HG03439 (cell line): ENCODE data around the gene PRKCZ.

Source experiments
- ATAC-seq: cut with Tn5 transposase; IDR thresholded peaks from one replicate; pipeline ENCODE4 v1.9.1; 2021; ENCODE audit warnings: mild to moderate bottlenecking, moderate library complexity; ENCODE audit not compliant: unreplicated experiment

The PRKCZ gene

DNA sequence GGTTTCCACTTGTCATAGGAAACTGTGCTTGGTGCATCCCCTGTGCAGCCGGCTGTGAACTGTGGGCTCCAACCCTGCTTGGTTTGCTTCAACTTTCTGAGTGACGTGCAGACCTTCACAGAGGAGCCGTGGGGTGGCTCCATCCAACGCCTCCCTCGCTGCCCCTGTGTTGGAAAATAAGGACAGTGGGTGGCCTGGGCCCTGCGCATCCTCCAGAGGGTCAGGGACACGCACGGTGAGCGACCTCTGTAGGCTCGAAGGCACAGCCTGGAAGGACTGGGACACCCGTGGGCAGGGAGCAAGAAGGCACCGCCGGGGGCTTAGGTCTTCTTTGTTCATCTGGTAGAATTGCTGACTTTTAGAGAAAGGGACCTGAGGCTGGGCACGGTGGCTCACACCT, 150.9 kb downstream of the PRKCZ start:
- no peak for ATAC-seq

DNA sequence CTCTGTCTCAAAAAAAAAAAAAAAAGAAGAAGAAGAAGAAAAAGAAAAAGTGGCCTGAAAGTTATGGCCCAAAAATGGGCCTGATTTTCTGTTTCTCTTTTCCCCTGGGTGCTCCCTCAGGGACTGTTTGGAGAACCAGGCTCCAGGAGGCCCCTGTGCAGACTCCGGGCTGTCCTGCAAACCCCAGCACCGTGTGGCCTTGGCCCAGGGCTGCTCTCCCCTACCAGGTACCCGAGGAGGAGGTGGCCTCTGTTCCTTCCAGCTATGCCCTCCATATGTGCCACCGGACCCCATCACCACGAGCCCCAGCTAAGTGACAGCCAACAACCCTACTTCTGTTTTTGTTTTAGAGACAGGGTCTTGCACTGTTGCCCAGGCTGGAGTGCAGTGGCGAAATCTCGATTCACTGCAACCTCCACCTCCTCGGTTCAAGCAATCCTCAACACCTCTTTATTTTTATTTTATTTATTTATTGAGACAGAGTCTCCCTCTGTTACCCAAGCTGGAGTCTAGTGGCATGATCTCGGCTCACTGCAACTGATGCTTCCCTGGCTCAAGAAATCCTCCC, 151.9 kb downstream of the PRKCZ start:
- no peak for ATAC-seq

DNA sequence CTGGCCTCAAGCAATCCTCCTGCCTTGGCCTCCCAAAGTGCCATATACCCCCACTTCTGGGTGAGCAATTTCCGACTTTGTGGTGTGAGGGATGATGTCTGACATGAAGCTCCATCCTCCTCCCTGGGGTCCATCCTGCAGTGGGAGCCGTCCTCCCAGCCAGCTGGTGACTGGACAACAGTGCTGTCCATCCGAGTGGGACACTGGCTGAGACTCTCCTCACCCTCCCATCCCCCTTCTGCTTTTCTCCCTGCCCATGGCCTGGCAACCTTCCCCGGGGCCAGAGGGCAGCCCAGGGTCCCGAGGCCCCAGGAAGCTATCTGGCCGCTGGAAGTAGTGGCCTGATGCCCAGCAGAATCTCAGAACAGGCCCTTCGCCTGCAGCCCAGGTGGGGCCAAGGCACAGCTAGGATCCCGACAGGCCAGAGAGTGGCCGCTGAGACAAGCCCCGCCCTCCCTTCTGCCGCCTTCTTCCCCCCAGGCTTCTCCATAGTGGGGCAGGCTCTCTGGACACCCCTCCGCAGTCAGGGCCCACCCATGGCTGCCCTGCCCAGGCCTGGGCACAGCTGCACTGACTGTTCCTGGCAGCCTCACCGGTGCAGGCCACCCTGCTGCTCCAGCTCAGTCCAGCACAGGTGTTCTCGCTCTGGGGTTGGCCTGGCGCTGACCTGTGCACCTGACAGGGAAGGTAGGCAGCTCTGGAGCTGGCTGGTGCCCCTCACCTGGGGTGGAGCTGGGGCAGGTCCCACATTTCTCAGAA, 152.8 kb downstream of the PRKCZ start:
- ATAC-seq: no peak

DNA sequence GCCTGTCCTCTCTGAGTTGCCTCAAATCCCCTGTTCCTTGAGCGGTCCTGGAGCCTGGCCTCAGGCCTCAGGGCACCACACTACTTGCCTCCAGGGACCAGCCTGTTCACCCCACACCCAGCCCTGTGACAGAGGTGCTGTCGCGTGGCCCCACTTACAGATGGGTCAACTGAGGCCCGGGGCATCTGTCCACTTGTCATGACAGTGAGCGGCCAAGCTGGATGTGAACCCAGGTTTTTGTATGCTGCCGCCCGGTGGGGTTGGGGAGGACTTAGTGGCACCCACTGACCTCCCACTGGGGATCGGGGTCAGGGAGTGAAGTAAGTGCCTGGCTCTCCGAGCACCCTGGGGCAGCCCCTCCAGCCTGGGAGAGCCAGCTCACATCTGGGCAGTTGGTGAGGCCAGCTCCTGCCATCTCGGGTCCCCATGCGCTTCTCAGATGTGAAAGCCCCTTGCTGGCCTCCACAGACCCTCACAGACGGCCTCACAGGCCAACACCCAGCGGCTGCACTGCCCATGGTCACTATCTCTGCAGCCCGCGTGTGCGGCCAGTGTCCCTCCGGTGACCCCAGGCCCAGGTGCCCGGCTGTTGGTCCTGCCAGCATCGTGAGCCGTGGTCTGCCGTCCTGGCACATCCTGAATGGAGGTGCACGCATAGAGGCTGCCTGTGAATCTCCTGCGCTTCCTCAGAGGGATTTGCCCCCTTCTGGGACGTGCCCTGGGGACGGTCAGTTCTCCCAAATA, 153.6 kb downstream of the PRKCZ start:
- no peak for ATAC-seq

DNA sequence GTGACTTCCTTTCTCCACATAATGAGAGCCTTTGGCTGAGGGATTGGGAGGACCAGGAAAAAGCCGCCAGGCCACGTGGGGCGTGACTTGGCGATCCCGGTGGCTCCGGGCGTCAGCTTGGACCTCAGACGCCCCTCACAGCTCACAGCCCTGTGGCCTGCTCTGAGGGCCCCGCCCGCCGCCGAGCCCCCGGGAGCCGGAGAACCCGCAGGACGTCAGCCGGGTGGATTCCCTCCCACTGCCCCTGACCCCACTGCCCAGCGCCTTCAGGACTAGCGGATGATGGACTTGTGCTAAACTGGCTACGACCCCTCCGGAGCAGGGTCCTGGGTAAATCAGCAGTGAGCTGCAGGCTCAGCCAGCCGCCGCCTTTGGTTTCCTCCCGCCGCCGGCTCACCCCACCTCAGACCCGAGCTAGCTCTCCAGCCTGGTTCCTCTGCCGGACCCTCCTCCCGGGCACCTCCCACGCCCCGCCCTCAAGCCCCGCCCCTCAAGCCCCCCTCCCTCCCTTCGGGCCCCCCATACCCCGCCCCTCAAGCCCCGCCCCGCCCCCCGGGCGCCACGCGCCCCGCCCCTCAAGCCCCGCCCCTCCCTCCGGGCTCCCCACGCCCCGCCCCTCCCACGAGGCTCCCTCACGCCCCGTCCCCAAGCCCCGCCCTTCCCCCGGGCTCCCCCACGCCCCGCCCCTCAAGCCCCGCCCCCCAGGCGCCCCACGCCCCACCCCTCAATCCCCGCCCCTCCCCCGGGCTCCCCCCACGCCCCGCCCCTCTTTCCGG, 154.4 kb downstream of the PRKCZ start:
- ATAC-seq: no peak

DNA sequence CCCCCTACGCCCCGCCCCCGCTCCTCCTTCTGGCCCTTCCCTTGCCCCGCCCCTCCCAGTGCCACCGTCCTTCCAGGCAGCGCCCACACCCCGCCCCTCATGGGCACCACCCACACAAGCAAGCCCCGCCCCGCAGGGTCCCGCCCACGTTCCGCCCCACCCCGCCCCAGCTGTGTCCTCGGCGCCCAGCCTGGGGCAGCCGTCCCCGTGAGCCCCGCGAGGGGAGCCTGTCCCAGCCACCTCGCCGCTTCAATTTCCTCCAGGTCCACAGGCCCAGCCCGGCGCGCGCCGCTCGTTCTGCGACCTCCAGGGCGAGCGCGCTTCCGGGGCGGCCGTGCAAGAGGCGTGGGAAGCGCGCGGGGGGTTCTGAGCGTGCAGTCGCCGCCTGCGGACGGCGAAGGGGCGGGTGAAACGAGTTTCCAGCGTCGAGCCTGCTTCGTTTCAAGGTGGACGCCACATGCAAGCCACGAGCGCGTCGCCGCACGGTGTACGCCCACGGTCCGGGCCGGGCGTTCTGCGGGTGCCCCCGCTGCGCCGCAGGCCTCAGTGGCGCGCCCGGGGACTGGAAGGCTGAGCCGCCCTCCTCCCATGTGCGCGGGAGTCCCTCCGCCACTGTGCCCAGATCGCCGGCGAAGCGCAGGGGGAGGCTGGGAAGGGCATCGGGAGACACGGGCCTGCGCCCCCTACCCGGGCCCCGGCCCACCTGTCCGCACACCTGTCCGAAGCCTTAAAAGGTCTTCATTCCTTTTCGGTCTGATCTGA, 155.2 kb downstream of the PRKCZ start:
- peak; percentile 61 for ATAC-seq

DNA sequence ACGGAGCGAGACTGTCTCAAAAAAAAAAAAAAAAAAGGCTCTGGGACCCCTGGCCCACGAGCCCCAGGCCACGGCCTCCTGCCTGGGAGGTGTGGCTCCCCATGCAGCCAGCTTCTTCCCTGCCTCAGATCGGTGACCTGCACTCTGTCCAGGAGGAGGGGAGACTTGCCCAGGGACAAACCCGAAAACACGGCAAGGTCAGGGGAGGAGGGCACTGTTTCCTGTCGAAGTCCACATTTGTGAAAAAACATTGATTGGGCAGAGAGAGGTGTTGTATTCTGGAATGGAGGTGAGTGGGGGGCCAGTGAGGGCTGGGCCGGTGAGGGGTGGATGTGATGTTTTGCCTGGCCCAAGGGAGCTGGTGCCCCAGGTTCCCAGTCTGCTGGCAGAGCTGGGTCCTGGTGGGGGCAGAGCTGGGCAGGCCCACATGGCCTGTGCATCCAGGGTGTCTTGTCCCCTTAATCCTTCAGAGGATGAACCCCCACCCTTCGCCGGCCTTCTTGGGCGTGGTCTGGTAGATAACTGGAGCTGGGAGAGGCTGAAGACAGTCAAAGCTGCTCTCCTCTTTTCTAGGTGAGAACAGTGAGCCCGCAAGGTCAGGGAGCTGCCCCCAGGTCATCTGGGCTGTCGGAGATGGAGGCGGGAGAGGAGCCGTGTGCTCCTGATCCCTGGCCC, 156.7 kb downstream of the PRKCZ start:
- no peak for ATAC-seq

DNA sequence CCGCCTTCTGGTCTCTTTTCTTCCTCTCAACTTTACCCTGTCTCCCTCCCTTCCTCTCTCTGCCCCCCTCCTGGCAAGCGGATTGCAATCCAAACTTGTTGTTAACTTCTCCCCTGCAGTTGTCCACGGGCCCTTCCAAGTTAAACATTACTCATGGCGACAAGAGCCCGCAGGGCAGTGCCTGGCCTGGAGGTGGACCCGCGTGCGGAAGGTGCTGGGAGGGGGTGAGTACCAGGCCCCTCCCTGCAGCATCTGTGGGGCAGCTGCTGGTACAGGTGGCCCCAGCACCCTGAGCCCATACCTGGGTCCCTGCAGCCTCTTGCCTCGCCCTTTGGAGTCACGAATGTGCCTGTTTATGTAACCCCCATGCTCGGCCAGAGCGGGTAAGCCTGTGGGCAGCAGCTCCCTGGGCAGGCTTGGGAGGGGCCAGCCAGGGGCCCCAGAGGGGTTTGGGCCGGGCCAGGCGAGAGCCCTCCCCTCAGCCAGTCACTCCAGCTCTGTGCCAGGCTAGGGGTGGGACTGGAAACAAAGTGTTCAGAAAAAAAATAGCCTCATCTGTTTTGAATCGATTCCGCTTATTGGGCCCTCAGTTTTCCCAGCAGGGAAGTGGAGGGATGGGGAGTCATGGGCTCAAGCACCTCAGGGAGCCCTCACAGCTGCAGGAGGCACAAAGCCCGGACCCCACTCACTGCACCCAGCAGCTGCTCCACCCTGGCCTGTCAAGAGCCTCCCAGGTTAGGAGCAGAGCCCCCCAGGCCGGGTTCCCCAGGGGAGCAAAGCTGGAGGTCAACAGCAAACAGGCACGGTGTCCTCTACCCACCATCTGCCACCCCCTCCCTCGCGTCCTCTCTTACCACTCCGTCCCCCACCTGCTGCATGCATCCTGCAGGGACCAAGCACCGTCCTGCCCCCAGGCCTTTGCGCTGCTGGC, 158.4 kb downstream of the PRKCZ start:
- no peak for ATAC-seq

DNA sequence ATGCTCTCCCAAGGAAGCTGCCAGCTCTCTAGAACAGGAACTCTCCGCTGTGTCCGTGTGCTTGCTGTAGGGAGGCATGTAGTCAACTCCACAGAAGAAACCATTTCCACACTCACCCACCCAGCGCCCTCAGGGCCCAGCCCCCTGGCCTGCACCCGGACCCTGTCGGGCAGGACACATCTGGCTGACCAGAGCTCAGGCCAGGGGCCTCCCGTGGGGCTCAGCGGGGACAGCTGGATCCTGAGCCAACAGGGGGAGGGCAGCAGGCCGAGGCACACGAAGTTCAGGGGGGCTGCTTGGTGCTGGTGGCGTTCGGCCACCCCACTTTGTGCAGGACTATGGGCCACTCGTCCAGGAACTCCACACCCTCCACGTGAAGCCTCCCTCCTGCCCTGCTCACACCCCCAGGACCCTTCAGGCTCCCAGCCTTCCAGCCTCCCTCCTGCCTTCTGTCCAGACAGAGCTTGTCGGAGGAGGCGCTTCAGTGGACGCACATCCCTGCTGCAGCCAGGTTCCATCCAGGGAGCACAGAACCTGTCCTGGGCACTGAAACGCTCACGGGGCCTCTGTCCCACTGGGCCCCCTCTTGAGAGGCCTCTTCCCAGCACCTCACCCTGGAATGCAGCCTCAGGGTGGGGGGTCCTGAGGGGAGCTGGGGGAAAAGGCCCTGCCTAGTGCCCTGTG, 159.3 kb downstream of the PRKCZ start:
- ATAC-seq: no peak

DNA sequence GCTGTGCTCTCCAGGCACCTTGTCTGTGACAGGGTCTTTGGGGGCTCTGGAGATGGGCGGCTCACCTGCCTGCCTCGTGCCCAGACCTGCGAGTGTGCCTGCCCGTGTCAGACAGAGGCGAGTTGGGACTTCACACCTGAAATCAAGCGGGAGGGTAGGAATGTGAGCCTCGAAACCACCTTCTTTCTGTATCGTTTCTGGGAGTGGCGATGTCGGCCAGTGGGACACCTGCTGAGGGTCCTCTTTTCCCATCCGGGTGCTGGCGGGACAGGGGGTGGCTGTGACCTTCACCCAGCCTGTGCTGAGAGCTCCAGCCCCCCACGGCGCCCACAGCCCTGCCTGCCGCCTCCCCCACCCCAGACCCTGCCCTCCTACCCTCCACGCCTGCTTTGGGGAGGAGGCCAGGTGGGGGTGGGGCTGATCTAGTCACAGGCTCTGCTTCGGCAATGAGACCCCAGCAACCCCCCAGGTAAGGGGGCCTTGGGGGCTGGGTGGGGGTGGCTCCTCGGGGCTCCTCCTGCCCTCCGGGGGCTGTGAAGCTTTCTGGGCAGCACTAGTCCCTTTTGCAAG, 160.0 kb downstream of the PRKCZ start:
- no peak for ATAC-seq

DNA sequence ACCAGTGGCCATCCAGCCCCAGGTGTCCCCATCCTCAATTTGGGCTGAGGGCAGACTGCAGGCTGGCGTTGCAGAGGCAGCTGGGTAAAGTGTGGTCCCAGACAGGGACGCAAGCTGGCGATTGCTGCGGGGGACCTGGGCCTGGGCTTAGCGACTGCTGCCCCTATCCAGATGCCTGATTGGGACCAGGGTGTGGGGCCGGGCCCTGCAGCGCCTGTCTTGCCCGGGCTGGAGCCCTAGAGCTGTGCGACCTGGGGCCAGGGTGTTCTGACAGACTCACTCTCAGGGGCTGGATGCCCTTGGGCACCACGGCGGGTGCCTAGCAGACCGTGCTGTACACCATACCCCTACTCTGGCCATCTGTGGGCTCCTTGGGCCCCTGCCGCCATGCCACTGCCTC, 160.6 kb downstream of the PRKCZ start:
- no peak for ATAC-seq

DNA sequence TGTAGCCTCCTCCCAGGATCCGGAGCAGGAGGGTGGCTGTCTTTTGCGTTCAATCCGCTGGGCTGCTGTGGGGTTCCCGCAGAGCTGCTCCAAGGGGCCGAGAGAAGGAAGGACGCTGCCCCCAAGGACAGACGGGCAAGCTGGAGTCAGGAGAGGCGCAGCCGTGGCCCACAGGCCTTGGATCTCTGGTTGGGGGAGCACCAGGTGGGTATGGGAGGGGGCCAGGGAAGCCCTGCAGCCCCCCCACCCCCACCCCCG, 162.0 kb downstream of the PRKCZ start:
- no peak for ATAC-seq

DNA sequence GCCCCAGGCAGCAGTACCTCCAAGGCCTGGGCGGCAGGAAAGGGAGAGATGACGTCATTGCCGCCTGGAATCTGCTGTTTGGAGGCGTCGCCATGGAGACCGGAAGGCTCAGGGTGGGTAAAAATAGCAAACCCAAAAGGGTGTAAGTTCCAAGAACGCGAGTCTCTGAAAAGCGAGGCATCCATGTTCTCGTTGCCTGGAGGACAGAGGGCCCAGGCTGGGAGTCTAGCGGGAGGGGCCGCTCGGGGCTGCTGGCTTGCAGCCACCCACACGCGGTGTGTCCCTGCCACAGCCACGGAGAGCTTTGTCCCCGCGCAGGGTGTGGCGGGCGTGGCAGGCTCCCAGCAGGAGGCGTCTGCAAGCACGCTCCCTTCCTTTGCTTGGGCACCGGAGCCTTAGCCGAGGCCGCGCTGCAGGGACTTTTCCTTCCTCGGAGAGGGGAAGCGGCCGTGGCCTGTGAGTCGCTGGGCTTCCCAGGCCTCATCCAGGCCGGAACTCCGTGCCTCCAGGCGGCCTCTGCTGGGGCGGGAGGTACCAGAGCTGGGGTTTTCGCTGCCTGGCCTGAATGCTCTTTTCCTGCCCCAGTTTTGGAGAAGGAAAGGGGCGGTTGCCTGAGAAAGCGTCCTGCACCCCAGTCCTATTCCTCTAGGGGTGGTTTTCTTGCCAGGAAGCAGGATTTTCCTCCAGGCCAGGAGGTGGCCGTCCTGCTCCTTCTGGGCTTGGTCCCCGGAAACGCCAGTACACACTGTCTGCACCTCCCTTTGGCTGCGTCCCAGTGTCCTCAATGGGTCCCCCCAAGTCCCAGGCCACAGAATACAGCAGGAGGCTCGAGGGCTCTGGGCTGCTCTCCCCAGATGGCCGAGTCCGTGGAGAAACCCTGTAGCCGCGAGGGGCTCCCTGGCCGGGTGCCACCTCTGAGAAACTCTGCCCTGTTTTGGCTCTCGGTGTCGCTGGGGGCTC, 162.6 kb downstream of the PRKCZ start:
- no peak for ATAC-seq

DNA sequence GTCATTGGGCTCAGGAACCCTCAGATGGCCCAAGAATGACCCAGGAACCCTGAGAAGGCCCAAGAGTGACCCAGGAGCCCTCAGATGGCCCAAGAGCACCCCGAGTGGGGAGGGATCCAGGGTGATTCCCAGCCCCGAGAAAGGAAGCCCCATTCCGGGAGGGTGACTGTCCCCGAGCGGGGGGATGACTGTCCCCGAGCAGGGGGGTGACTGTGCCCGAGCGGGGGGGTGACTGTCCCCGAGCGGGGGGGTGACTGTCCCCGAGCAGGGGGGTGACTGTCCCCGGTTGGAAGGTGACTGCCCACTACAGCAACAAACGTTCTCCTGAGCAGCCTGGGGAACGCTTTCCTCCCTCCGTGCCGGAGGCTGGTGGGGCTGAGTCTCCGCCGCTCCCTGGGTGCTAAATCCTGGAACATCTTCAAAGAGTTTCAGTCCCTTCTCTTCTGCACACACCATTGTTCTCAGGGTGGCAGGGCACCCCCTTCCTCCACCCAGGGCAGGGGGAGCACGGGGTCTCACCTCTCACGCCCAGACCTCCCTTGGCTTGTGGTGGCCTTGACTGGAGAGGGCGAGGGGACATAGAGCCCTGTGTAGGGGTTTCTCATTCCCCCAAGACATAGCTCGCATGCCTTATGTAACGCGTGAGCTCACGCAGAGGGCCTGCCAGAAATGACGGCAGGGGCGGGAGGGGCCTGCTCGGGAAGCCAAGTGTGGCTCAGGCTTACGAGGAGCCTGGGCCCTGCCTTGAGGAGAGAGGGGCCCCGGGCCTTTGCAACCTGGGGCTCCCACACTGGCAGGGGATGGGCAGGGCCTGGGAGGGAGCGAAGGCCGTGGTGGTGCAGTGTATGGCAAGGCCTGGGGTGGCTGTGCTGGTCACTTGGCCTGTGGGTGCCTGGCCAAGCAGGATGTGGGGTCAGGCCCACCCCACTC, 163.6 kb downstream of the PRKCZ start:
- no peak for ATAC-seq

DNA sequence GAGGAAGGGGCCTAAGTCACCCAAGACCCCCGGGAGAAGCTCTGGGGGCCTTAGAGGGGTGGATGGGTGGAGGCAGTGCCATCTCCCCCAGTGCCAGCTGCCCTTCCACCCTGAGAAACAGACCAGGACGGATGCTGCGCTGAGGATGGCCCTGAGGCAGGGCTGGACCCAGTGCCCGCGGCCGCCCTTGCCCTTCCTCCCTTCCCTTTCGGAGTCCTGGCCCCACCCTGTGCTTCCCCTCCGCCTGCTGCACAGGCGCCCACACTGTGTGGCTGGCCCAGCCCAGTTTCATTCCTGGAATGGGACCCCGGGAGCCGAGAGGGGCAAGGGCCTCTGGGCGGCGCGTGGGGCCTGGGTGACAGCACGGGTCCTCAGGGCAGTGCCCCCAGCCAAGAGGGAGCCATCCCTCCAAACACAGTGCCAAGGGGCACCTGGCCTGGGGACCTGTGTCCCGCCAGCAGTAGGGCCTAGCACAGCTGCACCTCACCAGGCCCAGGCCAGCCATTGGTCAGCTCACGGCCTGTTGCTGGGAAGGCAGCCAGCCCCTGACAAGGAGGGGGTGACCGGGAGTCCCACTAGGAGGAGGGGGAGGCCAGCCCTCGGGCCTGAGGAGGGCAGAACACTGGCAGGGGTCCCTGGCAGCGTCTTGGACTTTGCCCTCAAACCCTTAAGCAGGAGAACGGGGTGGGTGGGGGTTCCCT, 164.5 kb downstream of the PRKCZ start:
- ATAC-seq: no peak

DNA sequence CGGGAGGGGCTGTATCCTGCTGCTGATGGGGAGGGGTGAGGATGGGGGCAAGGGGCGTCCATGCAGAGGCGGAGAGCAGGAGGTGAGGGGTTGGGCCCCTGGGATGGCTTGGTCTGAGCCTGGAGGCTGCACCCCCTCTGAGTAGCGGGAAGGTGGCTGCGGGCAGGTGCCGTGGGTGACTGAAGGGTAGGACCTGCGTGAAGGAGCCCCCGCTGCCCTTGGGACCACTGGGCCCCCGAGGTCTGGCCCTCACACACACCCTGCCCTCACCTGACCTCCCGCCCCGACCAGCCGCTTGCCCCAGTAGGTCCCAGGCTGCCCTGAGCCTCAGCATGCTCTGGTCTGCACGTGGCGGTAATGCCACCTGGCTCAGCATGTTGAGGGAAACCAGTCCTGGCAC, 165.1 kb downstream of the PRKCZ start:
- ATAC-seq: no peak
